Activated CD4-positive, alpha-beta T cell treated with anti-CD3 and anti-CD28 coated beads, Interleukin-2, amount 50 U/mL, for 4 hours (primary cell): ENCODE results near the gene TSTD1.
A peak's percentile ranks its signal among the peaks of the same experiment; 100 is the strongest.
"Not testable (repeated sequence)": the region's sequence is repeated elsewhere in the genome, so short reads cannot be mapped to it uniquely, and the experiment has no call there.

ENCODE experiments used
- DNase-seq, 2 experiments: peaks; one replicate each; pipeline ENCODE4 v3.0.0-alpha.2; 2020

The TSTD1 gene

DNA sequence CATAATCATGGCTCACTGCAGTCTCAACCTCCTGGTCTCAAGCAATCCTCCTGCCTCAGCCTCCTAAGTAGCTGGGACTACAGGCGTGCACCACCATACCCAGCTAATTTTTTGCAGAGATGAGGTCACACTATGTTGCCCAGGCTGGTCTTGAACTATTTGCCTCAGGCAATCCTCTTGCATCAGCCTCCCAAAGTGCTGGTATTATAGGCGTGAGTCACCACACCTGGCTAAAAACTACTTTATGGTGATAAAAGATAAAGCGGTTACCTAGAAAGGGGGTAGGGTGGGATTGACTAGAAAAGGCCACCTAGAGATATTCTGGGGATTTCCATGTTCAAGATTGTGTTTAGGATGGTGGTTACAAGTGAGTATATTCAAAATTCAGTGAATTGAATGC, 5.0 kb downstream of the TSTD1 start:
- DNase-seq: no peak

DNA sequence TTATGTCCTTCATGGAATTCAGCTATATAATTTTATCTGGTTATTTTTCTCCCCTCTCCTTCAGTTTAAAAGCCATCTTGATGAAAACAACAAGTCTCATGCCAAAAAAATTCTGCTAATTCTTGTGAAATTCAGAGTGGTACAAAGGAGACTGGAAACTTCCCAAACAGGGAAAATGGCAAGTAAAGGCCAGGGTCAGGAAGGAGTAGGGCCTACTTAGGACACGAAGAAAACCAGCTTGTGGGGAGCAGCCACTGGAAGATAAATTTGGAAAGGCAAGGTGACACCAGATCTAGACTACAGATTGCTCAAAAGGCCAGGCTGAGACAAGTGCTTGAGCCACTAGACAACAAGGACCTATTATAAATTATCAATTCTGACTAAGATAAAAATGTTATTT, 6.4 kb downstream of the TSTD1 start:
- DNase-seq: no peak

DNA sequence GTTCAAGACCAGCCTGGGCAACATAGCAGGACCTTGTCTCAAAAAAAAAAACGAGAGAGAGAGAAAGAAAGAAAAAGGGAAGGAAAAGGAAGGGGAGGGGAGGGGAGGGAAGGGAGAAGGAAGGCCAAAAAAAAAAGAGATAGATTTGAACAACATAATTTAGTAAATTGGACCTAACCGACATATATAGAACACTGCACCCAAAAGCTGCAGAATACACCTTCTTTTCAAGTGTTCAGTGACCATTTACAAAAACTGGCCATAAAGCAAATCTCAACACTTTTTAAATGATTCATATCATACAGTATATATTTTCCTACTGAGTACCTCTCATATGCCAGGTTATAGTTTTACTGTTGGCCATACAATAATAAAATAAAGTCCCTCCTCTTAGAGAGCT, 6.9 kb downstream of the TSTD1 start:
- DNase-seq: no peak

GRCh38 chr1:161029466-161029865, 9.3 kb downstream of the TSTD1 start:
- not testable (repeated sequence) for DNase-seq

- DNase-seq: not testable (repeated sequence)
These were observed 11.8 kb downstream of the TSTD1 start for GRCh38 chr1:161026954-161027353.

DNA sequence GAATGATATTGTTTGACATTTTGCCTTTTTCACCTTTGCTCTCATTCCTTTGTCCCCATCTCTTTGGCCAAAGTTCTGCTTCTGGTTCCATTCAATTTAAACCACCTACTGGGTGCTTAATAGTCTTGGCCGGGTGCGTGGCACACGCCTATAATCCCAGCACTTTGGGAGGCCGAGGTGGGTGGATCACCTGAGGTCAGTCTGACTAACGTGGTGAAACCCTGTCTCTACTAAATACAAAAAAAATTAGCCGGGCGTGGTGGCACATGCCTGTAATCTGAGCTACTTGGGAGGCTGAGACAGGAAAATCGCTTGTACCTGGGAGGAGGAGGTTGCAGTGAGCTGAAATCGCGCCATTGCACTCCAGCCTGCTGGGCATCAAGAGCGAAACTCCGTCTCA, 16.3 kb downstream of the TSTD1 start:
- not testable (repeated sequence) for DNase-seq

DNA sequence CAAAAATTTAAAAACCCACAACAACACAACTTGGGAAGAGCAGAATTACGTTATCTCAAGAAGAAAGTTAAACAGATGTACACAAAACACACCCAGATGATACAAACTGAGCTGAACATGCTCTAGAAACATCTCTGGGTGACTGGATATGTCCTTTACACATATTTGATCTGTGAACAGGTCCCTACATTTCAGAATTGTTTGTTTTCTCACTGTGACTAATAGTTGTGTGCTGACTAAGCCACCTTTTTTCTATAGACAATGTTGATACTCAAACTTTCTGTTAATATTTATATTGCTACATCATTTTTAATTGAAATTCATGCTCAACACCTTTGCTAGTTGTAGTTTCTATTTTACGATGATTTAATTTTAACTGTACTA, 16.8 kb downstream of the TSTD1 start:
- DNase-seq: no peak

GRCh38 chr1:161021165-161021969, 17.4 kb downstream of the TSTD1 start:
- peak; percentile 90 for DNase-seq

DNA sequence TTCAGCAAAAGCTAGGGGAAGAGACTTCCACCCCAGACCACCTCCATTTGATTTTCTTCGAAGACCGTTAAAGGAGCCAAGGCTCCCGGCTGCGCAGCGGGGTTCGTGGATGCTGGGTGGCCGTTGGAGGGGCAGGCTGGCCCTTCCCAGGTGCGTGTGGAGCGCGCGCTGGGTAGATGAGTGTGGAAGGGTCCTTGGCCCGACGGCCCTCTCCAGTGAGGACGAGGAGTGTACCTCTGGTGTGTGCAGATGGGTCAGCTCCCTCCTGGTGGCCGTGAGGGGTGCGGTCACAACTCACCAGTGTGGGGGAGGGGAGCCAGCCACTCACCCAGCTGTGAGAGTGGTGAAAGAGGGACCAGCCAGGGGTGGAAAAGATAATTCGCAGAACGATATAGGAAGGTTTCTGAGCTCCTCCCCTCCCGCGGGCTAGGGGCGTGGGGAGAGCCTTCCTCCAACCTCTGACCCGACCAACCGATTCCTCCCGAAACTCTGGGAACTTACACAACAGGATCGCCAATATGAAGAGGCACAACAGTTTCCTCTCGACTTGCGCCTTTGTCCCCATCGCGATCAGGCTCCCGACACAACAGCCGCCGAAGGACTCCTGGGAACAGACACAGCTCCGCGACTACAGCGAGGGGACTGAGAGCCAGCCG, 18.1 kb downstream of the TSTD1 start, which contains the start of gene F11R:
Gene F11R, minus strand, starts transcription at position 644 of the 656 bp plus-strand sequence. Its CDS starts 79 bp downstream, at position 565.
- DNase-seq: peak in 1 of 2 experiments; percentile 21

DNA sequence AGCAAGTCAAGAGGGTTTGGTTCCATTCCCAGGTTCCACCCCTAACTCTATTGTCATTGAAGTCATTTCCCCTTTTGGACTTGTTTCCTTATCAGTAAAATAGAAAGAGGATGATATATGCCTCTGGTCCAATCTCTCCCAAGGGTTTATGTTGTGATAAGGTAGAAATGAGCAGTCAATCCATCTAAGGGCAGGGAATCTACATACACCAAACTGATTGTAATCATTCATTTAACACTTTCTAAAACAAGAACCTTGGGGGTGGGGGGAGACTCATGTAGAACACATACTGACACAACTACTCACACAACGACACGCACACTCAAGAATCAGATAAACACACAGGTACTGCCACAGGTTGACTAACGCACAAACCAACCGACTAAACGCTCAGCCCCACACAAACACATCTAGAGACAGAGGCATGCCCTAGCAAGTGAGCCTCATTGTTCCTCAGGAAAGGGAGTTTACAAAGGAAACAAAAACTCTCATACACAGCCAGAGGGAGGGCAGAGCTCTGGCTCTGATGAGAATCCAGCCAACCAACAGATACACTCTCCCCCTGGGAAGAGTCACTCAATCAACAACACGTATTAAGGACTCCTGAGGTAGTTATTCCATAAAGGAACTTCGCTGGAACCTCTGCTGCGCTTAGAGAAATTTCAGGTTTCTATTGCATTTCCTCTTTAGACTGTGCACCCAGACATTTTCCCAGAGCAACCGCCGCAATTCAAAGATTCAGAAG, 18.8 kb downstream of the TSTD1 start:
- DNase-seq: no peak

GRCh38 chr1:161019111-161019660, 19.6 kb downstream of the TSTD1 start:
- not testable (repeated sequence) for DNase-seq

GRCh38 chr1:161018631-161018930, 20.2 kb downstream of the TSTD1 start:
- no peak for DNase-seq

GRCh38 chr1:161017756-161018630, 20.8 kb downstream of the TSTD1 start:
- DNase-seq: no peak

GRCh38 chr1:161017181-161017580, 21.6 kb downstream of the TSTD1 start:
- DNase-seq: not testable (repeated sequence)

DNA sequence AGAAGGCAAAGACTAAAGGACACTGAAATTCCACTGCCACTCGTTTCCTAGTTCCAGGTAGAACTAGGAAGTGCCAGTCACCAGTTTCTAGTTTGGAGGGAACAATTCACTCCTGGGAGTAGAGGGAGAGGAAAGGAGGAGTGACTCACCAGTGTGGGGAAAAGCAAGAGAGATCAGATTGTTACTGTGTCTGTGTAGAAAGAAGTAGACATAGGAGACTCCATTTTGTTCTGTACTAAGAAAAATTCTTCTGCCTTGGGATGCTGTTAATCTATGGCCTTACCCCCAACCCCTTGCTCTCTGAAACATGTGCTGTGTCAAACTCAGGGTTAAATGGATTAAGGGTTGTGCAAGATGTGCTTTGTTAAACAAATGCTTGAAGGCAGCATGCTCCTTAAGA, 22.1 kb downstream of the TSTD1 start:
- not testable (repeated sequence) for DNase-seq

GRCh38 chr1:161013488-161014230, 25.1 kb downstream of the TSTD1 start:
- DNase-seq: peak; percentile 30 to 33

- DNase-seq: no peak
These were observed 25.7 kb downstream of the TSTD1 start for GRCh38 chr1:161013131-161013487.

- no peak for DNase-seq
These were observed 26.3 kb downstream of the TSTD1 start for GRCh38 chr1:161012420-161012819.

DNA sequence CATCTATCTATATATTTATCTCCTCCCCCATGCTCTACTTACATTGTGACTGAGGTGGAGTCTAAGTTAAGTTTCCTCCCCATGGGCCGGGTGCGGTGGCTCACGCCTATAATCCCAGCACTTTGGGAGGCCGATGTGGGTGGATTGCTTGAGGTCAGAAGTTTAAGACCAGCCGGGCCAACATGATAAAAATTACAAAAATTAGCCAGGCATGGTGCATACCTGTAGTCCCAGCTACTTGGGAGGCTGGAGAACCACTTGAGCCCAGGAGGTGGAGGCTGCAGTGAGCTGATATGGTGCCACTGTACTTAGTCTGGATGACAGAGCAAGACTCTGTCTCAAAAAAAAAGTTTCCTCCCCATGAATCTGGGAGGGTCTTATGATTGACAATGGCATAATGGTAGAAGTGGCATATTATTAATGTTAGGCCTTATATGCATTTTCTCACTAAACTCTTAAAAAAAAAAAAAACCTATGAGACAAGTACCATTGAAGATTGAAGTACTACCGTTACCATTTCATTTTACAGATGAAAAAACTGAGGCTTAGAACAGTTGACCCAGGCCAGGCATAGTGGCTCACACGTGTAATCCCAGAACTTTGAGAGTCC, 29.1 kb downstream of the TSTD1 start:
- DNase-seq: no peak

- DNase-seq: no peak
These were observed 29.8 kb downstream of the TSTD1 start for GRCh38 chr1:161008869-161009510.

DNA sequence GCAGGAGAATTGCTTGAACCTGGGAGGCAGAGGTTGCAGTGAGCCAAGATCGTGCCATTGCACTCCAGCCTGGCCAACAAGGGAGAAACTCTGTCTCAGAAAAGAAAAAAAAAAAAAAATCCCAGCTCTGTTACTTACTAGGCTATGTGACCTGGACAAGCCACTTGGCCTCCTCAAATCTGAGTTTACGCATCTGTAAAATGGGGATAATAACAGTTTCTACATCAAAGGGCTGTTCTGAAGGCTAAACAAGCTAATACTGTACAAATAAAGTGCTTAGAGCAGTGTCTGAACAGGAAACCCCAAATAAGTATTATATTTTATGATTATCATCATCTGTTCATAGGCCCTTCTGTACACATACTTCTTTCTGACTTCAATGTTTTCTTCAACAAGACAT, 31.4 kb downstream of the TSTD1 start:
- no peak for DNase-seq
